H9 (cell line): ENCODE results near the gene FOXP2. TPM values are rescaled to one million over a fixed set of nuclear protein-coding genes. Genes with fewer than 3 reads are reported as not detected.

ENCODE experiments used
- DNase-seq: peaks from one replicate; pipeline ENCODE4 v3.0.0-alpha.2; 2017
- H2AFZ ChIP-seq: one replicate; pipeline ENCODE4 v1.6.1; 2013; ENCODE audit warnings: mild to moderate bottlenecking, low read length, control low read depth, moderate library complexity
- H2AK5ac ChIP-seq: 2 replicates; pipeline ENCODE4 v1.6.1; 2013; ENCODE audit warnings: low read length, control low read depth, mixed read lengths; ENCODE audit not compliant: insufficient read length
- H2BK120ac ChIP-seq: one replicate; pipeline ENCODE4 v1.6.1; 2013; ENCODE audit warnings: low read depth, mild to moderate bottlenecking, low read length, control low read depth, inconsistent platforms; ENCODE audit not compliant: poor library complexity, severe bottlenecking
- H2BK12ac ChIP-seq: 2 replicates; pipeline ENCODE4 v1.6.1; 2013; ENCODE audit warnings: low read length, control low read depth, mixed read lengths, low read depth; ENCODE audit not compliant: insufficient read length
- H2BK15ac ChIP-seq: 2 replicates; pipeline ENCODE4 v1.6.1; 2013; ENCODE audit warnings: low read depth, low read length, control low read depth
- H2BK20ac ChIP-seq: one replicate; pipeline ENCODE4 v1.6.1; 2013; ENCODE audit warnings: low read depth, mild to moderate bottlenecking, low read length, control low read depth, inconsistent platforms; ENCODE audit not compliant: poor library complexity, severe bottlenecking
- H2BK5ac ChIP-seq: 2 replicates; pipeline ENCODE4 v1.6.1; 2013; ENCODE audit warnings: low read length, control low read depth, mixed read lengths; ENCODE audit not compliant: insufficient read length
- H3K14ac ChIP-seq: 2 replicates; pipeline ENCODE4 v1.6.1; 2013; ENCODE audit warnings: low read length, control low read depth; ENCODE audit not compliant: insufficient read depth
- H3K18ac ChIP-seq: 2 replicates; pipeline ENCODE4 v1.6.1; 2013; ENCODE audit warnings: low read depth, mild to moderate bottlenecking, mixed read lengths, low read length, control low read depth; ENCODE audit not compliant: insufficient read length
- H3K23ac ChIP-seq: 2 replicates; pipeline ENCODE4 v1.6.1; 2013; ENCODE audit warnings: low read length, control low read depth, mixed read lengths, low read depth; ENCODE audit not compliant: insufficient read length
- H3K23me2 ChIP-seq: 2 replicates; pipeline ENCODE4 v1.6.1; 2013; ENCODE audit warnings: low read depth, mild to moderate bottlenecking, mixed read lengths, low read length, control low read depth; ENCODE audit not compliant: insufficient read length, poor library complexity, severe bottlenecking
- H3K27ac ChIP-seq: 2 replicates; pipeline ENCODE4 v1.5.1; 2013; ENCODE audit warnings: low read length, control low read depth, mixed read lengths, low read depth; ENCODE audit not compliant: insufficient read length
- H3K27me3 ChIP-seq: 2 replicates; pipeline ENCODE4 v1.6.1; 2013; ENCODE audit warnings: low read length, control low read depth, inconsistent platforms; ENCODE audit not compliant: insufficient read depth
- H3K4ac ChIP-seq: 2 replicates; pipeline ENCODE4 v1.6.1; 2013; ENCODE audit warnings: low read depth, mild to moderate bottlenecking, control low read depth, inconsistent platforms, low read length, moderate library complexity
- H3K4me1 ChIP-seq: 2 replicates; pipeline ENCODE4 v1.6.1; 2013; ENCODE audit warnings: low read length, control low read depth, inconsistent platforms; ENCODE audit not compliant: insufficient read depth
- H3K4me2 ChIP-seq: 2 replicates; pipeline ENCODE4 v1.6.1; 2013; ENCODE audit warnings: low read length, control low read depth, mixed read lengths; ENCODE audit not compliant: insufficient read length, insufficient read depth
- H3K56ac ChIP-seq: 2 replicates; pipeline ENCODE4 v1.6.1; 2013; ENCODE audit warnings: low read depth, mild to moderate bottlenecking, mixed read lengths, low read length, control low read depth; ENCODE audit not compliant: insufficient read length
- H3K79me1 ChIP-seq: 2 replicates; pipeline ENCODE4 v1.6.1; 2013; ENCODE audit warnings: low read depth, mild to moderate bottlenecking, moderate library complexity, low read length, control low read depth, inconsistent platforms; ENCODE audit not compliant: insufficient read depth, poor library complexity, severe bottlenecking
- H3K79me2 ChIP-seq: 2 replicates; pipeline ENCODE4 v1.6.1; 2013; ENCODE audit warnings: low read length, control low read depth, inconsistent platforms; ENCODE audit not compliant: insufficient read depth
- H3K9ac ChIP-seq: 2 replicates; pipeline ENCODE4 v1.6.1; 2013; ENCODE audit warnings: low read length, control low read depth, mixed read lengths; ENCODE audit not compliant: insufficient read length; ENCODE audit errors: extremely low read depth
- H3K9me3 ChIP-seq: one replicate; pipeline ENCODE4 v1.6.1; 2013; ENCODE audit warnings: low read depth, low read length, inconsistent platforms; ENCODE audit not compliant: control insufficient read depth
- H3T11ph ChIP-seq: one replicate; pipeline ENCODE4 v1.6.1; 2013; ENCODE audit warnings: mild to moderate bottlenecking, low read length, control low read depth, inconsistent platforms
- H4K20me1 ChIP-seq: one replicate; pipeline ENCODE4 v1.6.1; 2013; ENCODE audit not compliant: control insufficient read depth, insufficient read length, insufficient read depth
- H4K5ac ChIP-seq: 2 replicates; pipeline ENCODE4 v1.6.1; 2013; ENCODE audit warnings: low read depth, mild to moderate bottlenecking, mixed read lengths, low read length, control low read depth; ENCODE audit not compliant: insufficient read length
- H4K8ac ChIP-seq: replicated peaks from 2 replicates; pipeline ENCODE4 v1.6.1; 2013; ENCODE audit warnings: low read length, control low read depth, mixed read lengths, low read depth; ENCODE audit not compliant: insufficient read length
- H4K91ac ChIP-seq: 2 replicates; pipeline ENCODE4 v1.6.1; 2013; ENCODE audit warnings: low read depth, mild to moderate bottlenecking, moderate library complexity, mixed read lengths, low read length, control low read depth; ENCODE audit not compliant: insufficient read length
- H3K27ac Mint-ChIP-seq, 3 experiments: 2 replicates in 2 of 3; 3 replicates in 1 of 3; pipeline ENCODE4 v1.8.0; 2020 to 2021; ENCODE audit warnings: mixed read lengths in 3 of 3, mild to moderate bottlenecking in 1 of 3, moderate library complexity in 1 of 3
- H3K27me3 Mint-ChIP-seq: 2 replicates; pipeline ENCODE4 v1.8.0; 2021; ENCODE audit warnings: low read depth, mild to moderate bottlenecking, moderate library complexity, mixed read lengths
- H3K36me3 Mint-ChIP-seq, 3 experiments: 2 replicates in 2 of 3; 3 replicates in 1 of 3; pipeline ENCODE4 v1.8.0; 2020 to 2021; ENCODE audit warnings: low read depth in 3 of 3, mixed read lengths in 3 of 3; ENCODE audit not compliant: insufficient read depth in 1 of 3
- H3K4me1 Mint-ChIP-seq, 2 experiments: 2 replicates each; pipeline ENCODE4 v1.8.0; 2020; ENCODE audit warnings: mixed read lengths in 2 of 2
- H3K4me3 Mint-ChIP-seq, 2 experiments: 2 replicates in 1 of 2; 3 replicates in 1 of 2; pipeline ENCODE4 v1.8.0; 2020 to 2021; ENCODE audit warnings: mild to moderate bottlenecking in 2 of 2, mixed read lengths in 2 of 2, moderate library complexity in 1 of 2
- H3K9me3 Mint-ChIP-seq, 2 experiments: 2 replicates in 1 of 2; 3 replicates in 1 of 2; pipeline ENCODE4 v1.8.0; 2020; ENCODE audit warnings: mild to moderate bottlenecking in 2 of 2, mixed read lengths in 2 of 2, moderate library complexity in 1 of 2
- CTCF ChIP-seq: fragments of 200-600 bp; sonication (generic); conservative IDR thresholded peaks from 3 replicates; pipeline ENCODE4 v1.8.0; 2021; ENCODE audit warnings: antibody characterized with exemption, mild to moderate bottlenecking
- WGBS: extraction: QIAGEN DNeasy Blood & Tissue Kit; methylation state at CpG from one replicate; pipeline ENCODE4 v1.1.7; 2013; ENCODE audit warnings: missing lambda C conversion rate, low lambda C conversion rate, mixed read lengths; ENCODE audit not compliant: insufficient read length; ENCODE audit errors: extremely low coverage; 5-methylcytosine and 5-hydroxymethylcytosine counted together
- total RNA-seq: library from RNA; stranded (reverse); gene quantifications from 2 replicates; pipeline ENCODE4 v1.2.1, GENCODE V29; 2021

FOXP2 gene
- total RNA-seq, 1 experiment from 2014 or later, result not detected

- no peak overlapping the region for H2AK5ac ChIP-seq
- no peak overlapping the region for H3K56ac ChIP-seq
- peaks cover 18 to 19% of the 10 kb centered on the region in 2 experiments for H3K4me1 Mint-ChIP-seq
- whole genome bisulfite sequencing, result no CpG with 5 or more reads among the region's 3 CpGs
- H4K91ac ChIP-seq, result no peak overlapping the region
- no peak overlapping the region for H2BK12ac ChIP-seq
- H3K23ac ChIP-seq, result no peak overlapping the region
- no peak overlapping the region for H3K4me3 Mint-ChIP-seq
- H3K27me3 Mint-ChIP-seq, result no peaks in the 10 kb centered on the region
- no peak overlapping the region for H3T11ph ChIP-seq
- H3K27ac ChIP-seq, result no peak overlapping the region
- H3K23me2 ChIP-seq, result no peaks in the 10 kb centered on the region
- H3K27me3 ChIP-seq, result no peaks in the 10 kb centered on the region
- peaks cover 8% of the 10 kb centered on the region; the same call in 1 of the 2 replicates for H3K4me1 ChIP-seq
- no peaks in the 10 kb centered on the region for H3K79me2 ChIP-seq
- no peak overlapping the region for H3K18ac ChIP-seq
- no peak overlapping the region for H2BK15ac ChIP-seq
- H2AFZ ChIP-seq, result no peak overlapping the region
- no peak overlapping the region for H4K5ac ChIP-seq
- no peaks in the 10 kb centered on the region for H3K36me3 Mint-ChIP-seq
- H3K9me3 ChIP-seq, result no peaks in the 10 kb centered on the region
- H3K4me2 ChIP-seq, result no peak overlapping the region
- H3K4ac ChIP-seq, result no peak overlapping the region
- no peaks in the 10 kb centered on the region for H4K20me1 ChIP-seq
- no peak for TF ChIP-seq CTCF
- H3K9ac ChIP-seq, result no peak overlapping the region
- no peak overlapping the region for H3K14ac ChIP-seq
- H4K8ac ChIP-seq, result no peak overlapping the region
- no peak overlapping the region for H2BK120ac ChIP-seq
- no peak overlapping the region for H3K27ac Mint-ChIP-seq
- no peak overlapping the region for H2BK5ac ChIP-seq
- H3K79me1 ChIP-seq, result no peaks in the 10 kb centered on the region
- no peaks in the 10 kb centered on the region; a peak in 1 of 5 replicates for H3K9me3 Mint-ChIP-seq
- DNase-seq, result no peak
- H2BK20ac ChIP-seq, result no peak overlapping the region
Measured at GRCh38 chr7:114715907-114716306, 301.3 kb downstream of the FOXP2 start.
